Right cardiac atrium (tissue), 5 donors: ENCODE results near the gene MYL6. TPM values are rescaled to one million over a fixed set of nuclear protein-coding genes. Genes with fewer than 3 reads are reported as not detected.

ENCODE experiments used
- ATAC-seq, 2 donors: fragments of 200-7000 bp; cut with Tn5 transposase; one replicate each; pipeline versions ENCODE4 v1.8.0 to v1.9.1; 2020; ENCODE audit warnings: moderate library complexity in 2 of 2, mild to moderate bottlenecking in 1 of 2
- DNase-seq, 3 donors: peaks; one replicate each; pipeline ENCODE4 v3.0.0-alpha.2; 2020
- H3K27ac ChIP-seq: one replicate; pipeline ENCODE4 v1.5.1; 2013; ENCODE audit warnings: mild to moderate bottlenecking, low read length, control low read depth, moderate library complexity
- H3K27me3 ChIP-seq: one replicate; pipeline ENCODE4 v1.6.1; 2013; ENCODE audit not compliant: control insufficient read depth, insufficient read depth
- H3K4me1 ChIP-seq: one replicate; pipeline ENCODE4 v1.6.1; 2013; ENCODE audit warnings: low read length; ENCODE audit not compliant: control insufficient read depth, insufficient read depth
- H3K4me3 ChIP-seq: one replicate; pipeline ENCODE4 v1.5.1; 2013; ENCODE audit warnings: low read length, control low read depth
- H3K9me3 ChIP-seq: one replicate; pipeline ENCODE4 v1.6.1; 2013; ENCODE audit warnings: low read length; ENCODE audit not compliant: control insufficient read depth
- WGBS: extraction: QIAGEN DNeasy Blood & Tissue Kit; methylation state at CpG from one replicate; pipeline ENCODE4 v1.1.7; 2013; 5-methylcytosine and 5-hydroxymethylcytosine counted together
- intact Hi-C, 4 donors: fragments of 100-400 bp; cut with DNase I; formaldehyde crosslinking; loops; one replicate each; pipeline versions ENCODE4 v1.11.0 to v1.14.0; 2022 to 2023
- polyA plus RNA-seq: library from polyadenylated mRNA; stranded (reverse); fragments of 200-250 nt; gene quantifications from one replicate; pipeline ENCODE4 v1.2.3, GENCODE V29; 2013
- total RNA-seq, 4 donors: library from RNA; stranded (reverse); fragmentation: NEBNext Ultra II Directional; extraction: Animal tissue kit (Norgen Biotek cat#: 25700); gene quantifications; one replicate each; pipeline ENCODE4 v1.2.1, GENCODE V29; 2021
- donor health status: healthy with polysubstance abuse.
- donor health status: DM: no; HTN: yes; CAD: no.
- donor health status: DM: no; HTN: no; CAD: no.
- donor health status: DM: no; HTN: yes; CAD: no; lungs with severe emphysema.
- donor health status: DM: yes; HTN: yes; CAD: no.

The MYL6 gene
- total and polyA plus RNA-seq, 5 donors = 592 to 1,178 (median 868) TPM

DNA sequence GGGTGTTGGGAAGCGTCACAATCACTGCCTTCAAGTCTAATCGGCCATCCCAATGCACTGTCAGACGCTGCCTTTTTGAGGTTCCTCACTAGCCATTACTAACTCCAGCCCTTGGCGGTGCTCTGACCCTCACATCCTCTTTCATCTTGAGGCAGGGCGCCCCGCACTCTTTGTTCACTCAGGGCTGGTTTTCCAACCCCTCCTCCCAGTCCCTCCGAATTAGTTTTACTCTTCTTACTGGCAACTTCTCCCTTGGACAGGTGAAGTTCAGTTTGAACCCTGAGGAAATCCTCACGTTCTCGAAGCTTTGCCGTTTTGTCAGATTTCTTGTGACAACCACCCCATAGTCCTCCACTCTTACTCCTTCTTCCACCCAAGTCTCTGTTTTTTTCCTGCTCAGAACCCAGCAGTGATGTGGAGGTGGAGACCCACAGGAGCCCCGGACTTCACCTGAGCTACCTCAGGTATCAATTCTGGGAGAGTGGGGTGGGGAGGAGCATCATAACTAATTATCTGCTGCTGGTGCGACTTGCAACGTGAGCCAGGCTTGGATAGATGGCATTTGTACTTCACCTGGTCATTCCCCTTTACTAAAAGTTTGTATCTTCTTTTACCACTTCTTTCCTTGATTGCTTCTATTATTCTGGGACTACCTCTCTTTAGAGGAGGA, 39.3 kb upstream of the MYL6 start:
- ATAC-seq (peak; percentile 1), DNase-seq (peak in 1 of 3 donors; percentile 59)
- intact Hi-C loops = loop anchor here in 2 of 4 donors (2.0 to 5.0 kb wide), 2 partner anchors 38 to 70 kb away; partner anchors contain the start of genes SMARCC2 (in 2 of the 2) and MYL6 (in 1 of the 2)
- H3K27ac ChIP-seq = peak overlapping the region; percentile 95
- H3K4me3 ChIP-seq = peak overlapping the region; percentile 90
- no peaks in the 10 kb centered on the region for H3K27me3 ChIP-seq
- peaks cover 6% of the 10 kb centered on the region for H3K4me1 ChIP-seq
- H3K9me3 ChIP-seq = no peaks in the 10 kb centered on the region
- WGBS = 10% methylated on average over 13 of the region's 13 CpGs

DNA sequence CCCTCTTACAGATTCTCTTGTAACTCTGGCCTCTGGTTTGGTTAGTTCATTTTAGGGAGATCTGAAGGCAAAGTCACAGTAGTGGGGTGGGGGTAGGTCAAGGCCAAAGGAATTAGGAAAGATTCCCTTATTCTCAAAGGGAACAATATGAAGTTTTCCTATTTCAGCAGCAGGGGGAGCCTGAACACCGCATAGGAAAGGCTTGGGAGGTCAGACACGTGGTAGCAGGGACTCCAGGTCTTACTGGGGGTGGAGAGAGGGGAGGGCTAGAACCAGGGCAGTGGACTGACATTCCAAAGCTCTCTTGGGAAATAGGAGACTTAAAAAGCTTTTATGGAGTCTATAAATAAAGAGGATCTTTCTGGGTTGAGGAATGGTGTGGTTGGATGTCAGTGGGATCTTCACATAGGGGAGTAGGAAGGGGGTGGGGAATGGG, 38.8 kb upstream of the MYL6 start:
- peaks cover 6% of the 10 kb centered on the region for H3K4me1 ChIP-seq
- intact Hi-C loops = loop anchor here in 2 of 4 donors (2.0 to 5.0 kb wide), 2 partner anchors 38 to 69 kb away; partner anchors contain the start of genes SMARCC2 (in 2 of the 2) and MYL6 (in 1 of the 2)
- H3K27ac ChIP-seq = peak overlapping the region; percentile 95
- no peaks in the 10 kb centered on the region for H3K9me3 ChIP-seq
- H3K4me3 ChIP-seq = no peak overlapping the region
- WGBS = 0% methylated on average over 2 of the region's 2 CpGs
- peak; percentile 78 to 81 (median 79) for DNase-seq
- ATAC-seq = peak; percentile 53 to 64
- no peaks in the 10 kb centered on the region for H3K27me3 ChIP-seq

DNA sequence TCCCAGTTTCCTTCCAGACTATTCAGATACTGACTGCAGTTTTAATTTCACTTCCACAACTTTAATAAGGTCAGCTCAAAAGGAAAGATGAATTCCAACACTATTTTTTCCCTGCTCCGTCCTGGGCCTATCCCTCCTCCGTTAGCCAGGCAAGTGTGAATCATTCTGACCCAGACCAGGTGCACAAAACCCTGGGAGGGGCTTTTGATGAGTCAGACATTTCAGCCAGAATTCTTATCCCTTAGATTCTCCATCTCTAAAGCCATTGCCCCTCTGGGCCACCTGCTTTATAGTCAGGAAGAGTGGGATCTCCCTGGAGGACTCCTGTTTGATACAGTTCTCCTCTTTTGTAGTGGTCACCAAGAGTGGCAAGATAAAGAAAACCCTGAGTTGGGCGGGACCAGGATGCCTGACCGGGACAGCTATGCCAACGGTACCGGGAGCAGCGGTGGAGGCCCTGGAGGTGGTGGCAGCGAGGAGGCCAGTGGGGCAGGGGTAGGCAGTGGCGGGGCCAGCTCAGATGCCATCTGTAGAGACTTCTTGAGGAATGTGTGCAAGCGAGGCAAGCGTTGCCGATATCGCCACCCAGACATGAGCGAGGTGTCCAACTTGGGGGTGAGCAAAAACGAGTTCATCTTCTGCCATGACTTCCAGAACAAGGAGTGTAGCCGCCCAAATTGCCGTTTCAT, 37.9 kb upstream of the MYL6 start:
- Histone ChIP-seq H3K27ac (no peak overlapping the region), H3K9me3 (no peaks in the 10 kb centered on the region), H3K4me3 (no peak overlapping the region), H3K4me1 (peaks cover 6% of the 10 kb centered on the region), H3K27me3 (no peaks in the 10 kb centered on the region)
- intact Hi-C loops = loop anchor here in 3 of 4 donors (5.0 to 10.0 kb wide), 3 partner anchors 42 to 67 kb away; partner anchors contain the start of gene SMARCC2 (in 2 of the 3)
- 86% methylated on average over 17 of the region's 17 CpGs for WGBS
- ATAC-seq (no peak), DNase-seq (peak in 2 of 3 donors; percentile 60 to 62)

DNA sequence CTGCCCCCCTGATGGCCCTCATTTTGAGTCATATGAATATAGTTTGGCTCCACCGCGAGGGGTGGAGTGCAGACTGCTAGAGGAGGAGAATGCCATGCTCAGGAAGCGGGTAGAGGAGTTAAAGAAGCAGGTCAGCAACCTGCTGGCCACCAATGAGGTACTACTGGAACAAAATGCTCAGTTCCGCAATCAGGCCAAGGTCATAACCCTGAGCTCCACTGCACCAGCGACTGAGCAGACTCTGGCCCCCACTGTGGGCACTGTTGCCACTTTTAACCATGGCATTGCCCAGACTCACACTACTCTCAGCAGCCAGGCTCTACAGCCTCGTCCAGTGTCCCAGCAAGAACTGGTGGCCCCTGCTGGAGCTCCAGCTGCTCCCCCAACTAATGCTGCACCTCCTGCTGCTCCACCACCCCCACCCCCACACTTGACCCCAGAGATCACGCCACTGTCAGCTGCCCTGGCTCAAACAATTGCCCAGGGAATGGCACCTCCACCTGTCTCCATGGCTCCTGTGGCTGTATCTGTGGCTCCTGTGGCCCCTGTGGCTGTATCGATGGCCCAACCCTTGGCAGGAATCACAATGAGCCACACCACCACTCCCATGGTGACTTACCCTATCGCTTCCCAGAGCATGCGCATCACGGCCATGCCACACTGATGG, 36.8 kb upstream of the MYL6 start:
- DNase-seq = no peak
- ATAC-seq = no peak
- intact Hi-C loops = loop anchor here in 3 of 4 donors (5.0 to 10.0 kb wide), 3 partner anchors 41 to 66 kb away; partner anchors contain the start of gene SMARCC2 (in 2 of the 3)
- Histone ChIP-seq H3K27ac (no peak overlapping the region), H3K27me3 (no peaks in the 10 kb centered on the region), H3K9me3 (no peaks in the 10 kb centered on the region), H3K4me1 (peaks cover 4% of the 10 kb centered on the region), H3K4me3 (no peak overlapping the region)
- 87% methylated on average over 11 of the region's 11 CpGs for WGBS

DNA sequence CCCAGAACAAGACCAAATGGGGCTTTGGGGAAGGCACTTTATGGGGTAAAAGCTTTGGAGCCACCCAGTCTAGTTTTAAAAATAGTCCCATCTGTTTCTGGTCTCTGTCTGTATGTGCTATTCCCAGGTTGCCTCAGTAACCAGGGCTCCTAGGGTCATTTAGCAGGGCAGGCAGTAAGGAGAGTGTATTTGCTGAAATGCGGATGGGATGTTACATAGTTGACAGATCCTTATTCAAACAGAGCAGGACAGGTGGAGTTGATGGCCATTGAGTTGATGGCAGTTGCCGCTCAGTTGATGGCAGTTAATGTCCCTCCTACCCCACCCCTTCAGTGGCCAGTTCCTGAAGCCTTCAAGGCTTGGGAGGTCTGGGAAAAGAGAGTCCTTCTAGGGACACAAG, 35.5 kb upstream of the MYL6 start:
- Histone ChIP-seq H3K4me3 (no peak overlapping the region), H3K27ac (no peak overlapping the region), H3K4me1 (peaks cover 4% of the 10 kb centered on the region), H3K9me3 (no peaks in the 10 kb centered on the region), H3K27me3 (no peaks in the 10 kb centered on the region)
- intact Hi-C loops = loop anchor here in 3 of 4 donors (5.0 to 10.0 kb wide), 3 partner anchors 40 to 65 kb away; partner anchors contain the start of gene SMARCC2 (in 2 of the 3)
- 77% methylated on average over 2 of the region's 2 CpGs for WGBS
- no peak for DNase-seq
- no peak for ATAC-seq

DNA sequence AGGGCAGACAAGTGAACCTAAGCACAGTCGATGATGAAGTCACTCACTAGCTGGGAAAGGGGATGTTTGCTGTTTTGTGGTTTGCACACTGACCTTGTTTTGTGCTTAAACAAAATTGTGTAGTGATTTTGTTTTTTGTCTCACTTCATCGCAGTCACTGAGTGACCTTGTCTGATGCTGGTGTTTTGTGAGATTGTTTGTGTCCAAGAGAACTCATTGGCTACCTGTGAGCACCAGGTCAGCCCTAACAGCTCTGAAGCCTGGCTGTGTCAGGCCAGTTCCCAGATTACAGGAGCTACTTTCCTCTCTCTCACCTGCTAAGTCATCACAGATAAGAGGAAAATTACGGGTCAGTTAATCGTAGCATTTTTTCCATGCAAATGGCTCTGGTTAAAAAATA, 34.0 kb upstream of the MYL6 start:
- no peak overlapping the region for H3K27ac ChIP-seq
- intact Hi-C loops = loop anchor here in 3 of 4 donors (5.0 to 10.0 kb wide), 3 partner anchors 38 to 63 kb away; partner anchors contain the start of gene SMARCC2 (in 2 of the 3)
- H3K4me1 ChIP-seq = no peaks in the 10 kb centered on the region
- no peak for ATAC-seq
- no peaks in the 10 kb centered on the region for H3K27me3 ChIP-seq
- DNase-seq = no peak
- H3K9me3 ChIP-seq = no peaks in the 10 kb centered on the region
- WGBS = 85% methylated on average over 4 of the region's 4 CpGs
- H3K4me3 ChIP-seq = no peak overlapping the region

DNA sequence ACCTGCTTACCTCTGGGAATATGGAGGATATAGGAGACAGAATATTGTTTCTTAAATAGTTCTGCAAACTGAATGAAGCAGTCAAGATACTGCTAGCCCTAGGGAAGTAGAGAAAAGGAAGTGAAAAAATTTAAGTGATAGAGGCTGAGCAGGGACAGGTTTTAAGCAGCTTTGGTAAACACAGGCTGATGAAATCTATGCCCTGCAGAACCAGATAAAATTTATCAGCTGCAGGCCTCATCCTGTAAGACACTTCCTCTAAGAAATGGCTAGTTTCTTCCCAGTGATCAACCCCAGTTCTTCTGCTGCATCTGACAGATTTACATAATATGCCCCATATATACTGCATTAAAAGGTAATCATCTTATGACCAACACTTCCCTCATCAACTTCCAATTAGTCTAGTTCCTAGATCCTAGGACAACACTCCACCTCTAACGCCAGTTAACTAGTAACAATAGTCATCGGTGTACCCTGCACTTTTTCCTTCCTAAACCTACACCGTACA, 31.4 kb upstream of the MYL6 start:
- H3K4me3 ChIP-seq = peak overlapping the region; percentile 43
- H3K4me1 ChIP-seq = no peaks in the 10 kb centered on the region
- no peaks in the 10 kb centered on the region for H3K9me3 ChIP-seq
- intact Hi-C loops = loop anchor here in 2 of 4 donors (5.0 to 10.0 kb wide), 2 partner anchors 58 to 336 kb away; partner anchors contain the start of gene SMARCC2 (in 1 of the 2)
- DNase-seq (no peak), ATAC-seq (no peak)
- no peaks in the 10 kb centered on the region for H3K27me3 ChIP-seq
- peak overlapping the region; percentile 34 for H3K27ac ChIP-seq
- 44% methylated on average over 3 of the region's 3 CpGs for WGBS

DNA sequence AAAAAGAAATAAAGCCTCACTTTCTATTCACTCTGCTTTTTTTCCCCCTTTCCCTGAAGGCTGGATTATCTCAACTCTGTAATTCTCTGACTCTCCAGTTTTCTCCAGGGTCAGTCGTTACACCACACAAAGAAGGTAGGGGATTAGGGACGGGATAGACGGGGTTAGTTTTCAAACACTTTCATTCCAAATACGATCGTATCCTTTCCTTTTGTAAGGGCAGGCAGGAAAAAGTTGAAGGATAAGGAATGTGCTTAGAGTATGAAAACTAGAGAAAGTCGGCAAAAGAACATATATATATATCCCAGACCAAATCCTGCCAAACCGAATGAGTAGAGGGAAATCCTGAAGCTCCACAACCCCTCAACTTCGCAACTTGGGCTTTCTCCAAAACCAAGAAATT, 30.7 kb upstream of the MYL6 start:
- DNase-seq (no peak), ATAC-seq (no peak)
- Histone ChIP-seq H3K9me3 (no peaks in the 10 kb centered on the region), H3K27me3 (no peaks in the 10 kb centered on the region), H3K27ac (peak overlapping the region; percentile 50), H3K4me3 (peak overlapping the region; percentile 43), H3K4me1 (no peaks in the 10 kb centered on the region)
- under 1% methylated on average over 8 of the region's 8 CpGs for WGBS
- intact Hi-C loops = loop anchor here in 2 of 4 donors (5.0 to 10.0 kb wide), 2 partner anchors 57 to 335 kb away; partner anchors contain the start of gene SMARCC2 (in 1 of the 2)

DNA sequence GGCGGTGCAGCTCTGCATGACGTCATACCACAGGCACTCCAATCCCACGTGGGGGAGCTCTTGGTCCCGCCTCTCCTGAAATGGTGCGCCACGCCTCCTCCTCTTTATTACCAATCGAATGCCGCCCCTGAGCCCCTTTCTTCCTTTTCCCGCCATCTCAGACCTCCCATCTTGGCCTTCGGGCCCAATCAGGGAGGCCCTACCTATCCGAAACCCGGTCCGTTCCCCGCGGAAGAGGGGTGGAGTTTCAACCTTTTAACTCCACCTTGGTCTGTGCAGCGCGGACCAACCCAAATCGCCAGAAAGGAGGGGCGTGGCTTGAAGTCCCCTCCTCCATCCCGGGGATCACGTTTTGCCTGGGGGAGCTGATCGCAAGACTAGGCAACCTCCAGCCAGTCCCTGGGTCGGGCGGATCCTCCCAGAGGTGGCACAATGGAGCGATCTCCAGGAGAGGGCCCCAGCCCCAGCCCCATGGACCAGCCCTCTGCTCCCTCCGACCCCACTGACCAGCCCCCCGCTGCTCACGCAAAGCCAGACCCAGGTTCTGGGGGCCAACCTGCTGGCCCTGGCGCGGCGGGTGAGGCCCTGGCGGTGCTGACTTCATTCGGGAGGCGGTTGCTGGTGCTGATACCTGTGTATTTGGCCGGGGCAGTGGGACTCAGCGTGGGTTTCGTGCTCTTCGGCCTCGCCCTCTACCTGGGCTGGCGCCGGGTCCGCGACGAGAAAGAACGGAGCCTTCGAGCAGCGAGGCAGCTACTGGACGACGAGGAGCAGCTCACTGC, 30.1 kb upstream of the MYL6 start, which contains the start of gene ESYT1:
ESYT1 (plus strand) TSS at position 380 of the 782 bp plus-strand sequence; CDS start at position 433, 53 bp downstream.
- H3K27ac ChIP-seq = peak within 1 kb of the TSS; percentile 85

More for the DNA sequence above, 30.1 kb upstream of the MYL6 start, which contains the start of gene ESYT1:
- WGBS = under 1% methylated on average over 49 of the region's 49 CpGs
- ATAC-seq = peak; percentile 96 to 97
- intact Hi-C loops = loop anchor here in 2 of 4 donors (2.0 to 10.0 kb wide), 3 partner anchors 31 to 334 kb away; partner anchors contain the start of genes MYL6 (in 1 of the 2) and SMARCC2 (in 1 of the 2)
- peak within 1 kb of the TSS; percentile 76 for H3K4me3 ChIP-seq
- no peaks in the 10 kb centered on the region for H3K4me1 ChIP-seq
- no peaks in the 10 kb centered on the region for H3K9me3 ChIP-seq
- peak; percentile 98 to 99 (median 99) for DNase-seq
- H3K27me3 ChIP-seq = no peaks in the 10 kb centered on the region
